Suppressor macrophage treated with lipopolysaccharide for 1 hour (primary cell): ENCODE data around the gene GARIN5B.
A peak's percentile ranks its signal among the peaks of the same experiment; 100 is the strongest.

Experiments used
- DNase-seq, 3 donors: peaks; one replicate each; pipeline ENCODE4 v3.0.0-alpha.2; 2020 to 2022

GARIN5B gene

GRCh38 chr19:55387736-55388497 is 24.9 kb upstream of the GARIN5B start:
- DNase-seq, result no peak

DNA sequence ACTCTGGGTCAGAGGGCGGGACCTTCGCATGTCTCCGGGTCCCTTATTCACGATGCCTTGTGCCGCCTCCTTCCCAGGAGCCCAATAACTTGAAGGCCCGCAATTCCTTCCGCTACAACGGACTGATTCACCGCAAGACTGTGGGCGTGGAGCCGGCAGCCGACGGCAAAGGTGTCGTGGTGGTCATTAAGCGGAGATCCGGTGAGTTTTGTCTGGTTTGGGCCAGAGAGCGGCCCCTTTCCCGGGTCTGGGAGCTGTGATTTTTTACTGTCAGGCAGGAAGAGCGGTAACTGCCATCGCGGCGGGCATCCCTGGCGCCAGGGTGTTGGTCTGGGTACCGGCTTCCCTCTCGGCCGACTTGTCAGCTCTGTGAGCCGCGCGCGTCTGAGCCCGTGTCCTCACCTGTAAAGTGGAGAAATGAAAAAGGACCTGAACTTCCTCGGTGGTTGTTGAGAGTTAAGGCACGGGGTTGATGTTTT is 23.5 kb upstream of the GARIN5B start:
- peak in 2 of 3 donors; percentile 32 to 56 for DNase-seq

GRCh38 chr19:55385724-55386492 is 22.8 kb upstream of the GARIN5B start, which contains the start of gene RPL28:
Gene RPL28 (plus strand): TSS chr19:55385932. CDS start chr19:55386358, 426 bp downstream.
- DNase-seq, result peak; percentile 98 to 100 (median 100)

DNA sequence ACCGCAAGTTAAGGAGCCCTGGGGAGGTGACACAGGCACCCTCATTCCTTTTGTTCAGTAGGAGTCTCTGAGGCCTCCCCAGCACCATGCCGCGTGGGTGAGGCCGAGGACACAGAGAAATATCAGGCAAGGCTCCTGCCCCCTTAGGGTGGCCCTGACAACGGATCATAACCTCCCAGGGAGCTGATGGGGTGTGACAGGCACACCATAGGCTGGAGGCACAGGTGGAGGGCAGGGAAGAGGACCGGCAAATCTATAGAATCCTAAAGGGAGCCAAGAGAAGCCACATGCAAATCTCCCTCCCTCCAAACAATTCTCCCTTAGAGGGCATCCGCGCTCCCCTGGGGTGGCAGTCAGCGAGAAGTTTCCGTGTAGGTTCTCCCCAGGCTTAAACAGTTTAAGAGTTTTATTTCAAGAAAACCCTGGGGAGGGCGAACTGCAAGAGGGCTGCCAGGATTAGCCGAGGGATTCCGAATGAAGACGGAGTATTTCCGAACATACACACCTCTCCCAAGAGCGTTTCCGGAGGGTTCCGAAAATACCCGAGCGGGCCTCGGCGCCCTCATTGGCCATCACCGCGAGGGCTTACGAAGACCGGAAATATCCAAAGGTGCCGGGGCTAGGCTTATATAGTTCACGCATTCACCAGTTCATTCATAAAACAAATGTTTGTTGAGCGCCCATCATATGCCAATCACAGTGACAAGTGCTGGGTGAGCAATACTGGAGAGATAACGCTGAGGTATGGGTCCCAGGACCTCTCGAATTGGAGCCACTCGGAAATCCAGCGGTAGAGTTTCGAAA is 22.1 kb upstream of the GARIN5B start:
- DNase-seq, result peak; percentile 94 to 95 (median 94)

DNA sequence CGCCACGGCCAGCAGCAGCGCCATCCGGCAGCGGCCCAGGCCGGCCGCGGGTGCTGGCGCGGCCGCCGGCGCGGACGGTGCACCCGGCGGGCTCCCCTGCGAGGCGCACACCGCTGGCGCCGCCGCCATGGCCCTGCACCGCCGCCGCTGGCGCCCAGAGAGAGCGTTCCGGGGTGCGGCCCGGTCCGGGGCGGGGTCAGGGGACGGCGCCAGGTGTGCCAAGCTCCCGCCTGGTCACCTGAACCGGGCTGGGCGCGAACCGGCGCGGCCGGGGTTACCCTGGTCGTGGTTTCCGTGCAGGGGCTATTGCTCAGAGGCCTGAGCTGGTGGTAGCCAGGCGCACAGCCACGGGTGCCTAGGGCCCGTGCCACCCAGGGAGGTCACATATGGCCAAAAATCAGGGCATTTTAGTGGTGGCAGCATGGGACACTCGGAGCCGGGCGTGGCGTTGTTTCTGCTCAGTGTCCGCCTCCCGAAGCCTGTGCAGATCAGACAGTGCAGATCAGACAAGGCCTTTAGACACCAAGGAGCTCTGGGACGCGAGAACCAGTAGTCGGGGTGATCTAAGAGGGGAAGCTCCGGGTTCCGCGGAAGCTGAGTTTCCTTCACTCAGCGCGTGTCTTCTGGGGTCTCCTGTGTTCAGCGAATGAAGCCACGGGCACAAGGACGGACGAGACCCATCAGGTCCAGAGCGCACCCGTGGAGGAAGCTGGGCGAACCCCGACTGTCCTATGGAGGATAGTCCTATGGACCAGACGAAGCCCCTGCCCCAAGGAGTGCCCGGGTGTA is 21.3 kb upstream of the GARIN5B start, which contains the start of gene TMEM238:
TSS of gene TMEM238 (minus strand) at position 162 of the 789 bp plus-strand sequence. CDS start at position 129, 33 bp downstream.
- DNase-seq, result peak; percentile 47 to 52 (median 49)

- DNase-seq, result peak; percentile 69 to 90 (median 81)
Observed at GRCh38 chr19:55383279-55384130, 20.4 kb upstream of the GARIN5B start.

- no peak for DNase-seq
Observed at GRCh38 chr19:55382522-55383054, 19.5 kb upstream of the GARIN5B start.

DNA sequence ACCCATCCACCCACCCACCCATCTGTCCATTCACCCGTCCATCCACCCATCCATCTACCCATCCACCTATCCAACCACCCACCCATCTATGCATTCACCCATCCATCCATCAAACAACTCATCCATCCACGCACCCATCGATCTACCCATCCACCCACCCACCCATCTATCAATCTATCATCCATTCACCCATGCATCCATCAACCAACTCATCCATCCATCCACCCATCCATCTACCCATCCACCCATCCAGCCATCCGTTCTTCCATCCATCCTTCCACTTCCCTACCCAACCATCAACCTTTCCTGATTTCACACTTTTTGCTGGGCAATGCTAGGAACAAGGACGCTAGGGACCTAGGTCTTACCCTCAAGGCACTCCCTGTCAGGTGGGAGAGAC is 19.0 kb upstream of the GARIN5B start:
- DNase-seq, result no peak

DNA sequence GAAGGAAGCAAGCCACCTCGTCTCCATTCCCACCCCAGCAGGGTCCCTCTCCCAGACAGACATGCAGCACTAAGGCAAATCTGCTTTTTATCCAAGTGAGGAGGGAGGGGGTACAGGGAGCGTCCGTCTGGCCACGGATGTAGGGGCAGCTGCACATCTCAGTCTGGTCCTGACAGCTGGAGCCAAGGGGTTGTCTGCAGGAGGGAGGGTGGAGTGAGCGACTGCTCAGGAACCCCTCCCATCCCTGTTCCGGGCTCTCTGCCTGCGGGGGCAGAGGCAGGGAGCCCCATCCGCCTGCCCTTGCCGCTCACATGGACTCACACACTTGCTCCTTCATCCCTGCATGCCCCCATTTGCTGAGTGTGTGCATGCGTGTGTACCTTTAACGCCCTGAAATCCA is 16.1 kb upstream of the GARIN5B start:
- DNase-seq, result no peak

GRCh38 chr19:55377356-55378131 is 14.5 kb upstream of the GARIN5B start:
- no peak for DNase-seq

DNA sequence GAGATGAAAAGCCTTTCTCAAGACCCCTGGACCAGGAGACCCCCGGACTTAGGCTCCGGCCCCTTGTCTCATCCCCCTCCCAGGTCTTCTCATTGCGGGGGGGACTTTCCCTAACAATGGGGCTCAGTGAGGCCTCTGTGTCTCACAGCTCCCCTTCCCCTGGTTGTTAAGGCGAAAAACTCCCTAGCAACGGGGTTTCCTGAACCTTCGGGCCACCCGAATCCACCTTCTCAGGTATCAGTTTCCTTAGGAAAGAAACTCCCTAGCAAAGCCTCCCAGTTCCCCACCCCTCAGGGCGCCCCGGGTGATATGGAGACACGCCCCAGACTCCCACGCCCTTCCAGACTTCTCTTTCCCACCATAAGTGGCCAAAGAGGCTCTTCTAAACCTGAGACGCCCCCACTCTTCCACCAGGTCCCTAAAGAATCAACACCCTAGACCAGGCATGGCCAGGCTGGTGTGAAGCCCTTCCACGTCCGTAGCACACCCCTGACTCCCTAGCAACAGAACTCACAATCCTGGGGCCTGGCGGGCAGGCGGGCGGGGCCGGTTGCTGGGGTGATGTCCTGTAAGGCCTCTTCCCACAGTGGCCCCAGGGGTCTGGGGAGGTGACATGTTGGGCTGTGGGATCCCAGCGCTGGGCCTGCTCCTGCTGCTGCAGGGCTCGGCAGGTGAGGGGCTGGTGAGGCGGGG is 13.3 kb upstream of the GARIN5B start, which contains the start of gene TMEM190:
TSS of gene TMEM190 (plus strand) at position 586 of the 693 bp plus-strand sequence. CDS start at position 614, 28 bp downstream.
- no peak for DNase-seq

GRCh38 chr19:55373993-55374757 is 11.1 kb upstream of the GARIN5B start:
- DNase-seq, result no peak

- no peak for DNase-seq
Observed at GRCh38 chr19:55373306-55373992, 10.4 kb upstream of the GARIN5B start.

DNA sequence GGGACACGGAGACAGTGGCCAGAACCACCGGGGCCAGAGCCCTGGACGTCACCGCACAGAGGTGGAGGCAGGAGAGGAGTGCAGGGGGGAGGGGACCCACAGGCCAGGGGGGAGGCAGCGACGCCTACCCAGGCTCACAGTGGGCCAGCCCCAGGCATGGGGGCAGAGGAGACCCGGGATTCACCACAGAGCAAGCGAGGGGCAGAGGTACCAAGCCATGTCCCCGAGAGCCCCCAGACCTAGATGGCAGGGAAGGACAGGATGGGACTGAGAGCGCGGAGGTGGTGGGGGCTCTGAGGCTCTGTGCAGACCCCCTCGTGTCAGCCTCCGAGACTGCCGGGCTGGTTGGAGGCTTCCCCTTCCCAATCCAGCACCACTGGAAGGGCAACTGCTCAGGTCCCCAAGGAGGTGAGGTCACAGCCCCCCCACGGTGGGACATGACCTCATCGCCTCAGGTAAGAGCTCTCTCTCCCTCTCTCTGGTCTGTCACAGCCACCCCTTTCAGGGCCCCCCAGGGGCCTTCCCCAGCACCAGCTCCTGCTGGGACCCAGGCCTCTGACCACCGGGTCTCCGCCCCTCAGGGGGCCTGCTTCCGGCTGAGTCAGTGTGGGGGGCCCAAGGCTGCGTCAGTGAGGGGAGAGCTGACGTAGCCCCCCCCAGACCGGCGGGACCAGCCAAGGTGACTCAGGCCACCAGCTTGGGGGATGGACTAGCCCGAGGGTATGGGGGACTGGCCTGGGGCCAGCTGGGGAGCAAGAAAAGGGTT is 9.4 kb upstream of the GARIN5B start:
- no peak for DNase-seq

- DNase-seq, result no peak
Observed at GRCh38 chr19:55370305-55370988, 7.4 kb upstream of the GARIN5B start, which contains the start of gene IL11. Gene IL11 (minus strand): TSS chr19:55370463. CDS start chr19:55370310, 153 bp downstream.
